ENCODE measurements around the gene NRBF2.

GRCh38 chr10:63192826-63193225, 59.7 kb downstream of the NRBF2 start:
- TF ChIP-seq CTCF (IDR thresholded peaks at IDR 0.05) (no peak), POLR2A (IDR thresholded peaks at IDR 0.05) (no peak)
